HG03520 (cell line): ENCODE results near the gene CATSPER4.
"Not testable (repeated sequence)": the region's sequence is repeated elsewhere in the genome, so short reads cannot be mapped to it uniquely, and the experiment has no call there.

ENCODE experiments used
- ATAC-seq: cut with Tn5 transposase; IDR thresholded peaks from one replicate; pipeline ENCODE4 v1.9.1; 2021; ENCODE audit warnings: mild to moderate bottlenecking, moderate library complexity; ENCODE audit not compliant: unreplicated experiment

Gene CATSPER4

GRCh38 chr1:26189331-26189730 is 1.1 kb upstream of the CATSPER4 start:
- ATAC-seq, result no peak

DNA sequence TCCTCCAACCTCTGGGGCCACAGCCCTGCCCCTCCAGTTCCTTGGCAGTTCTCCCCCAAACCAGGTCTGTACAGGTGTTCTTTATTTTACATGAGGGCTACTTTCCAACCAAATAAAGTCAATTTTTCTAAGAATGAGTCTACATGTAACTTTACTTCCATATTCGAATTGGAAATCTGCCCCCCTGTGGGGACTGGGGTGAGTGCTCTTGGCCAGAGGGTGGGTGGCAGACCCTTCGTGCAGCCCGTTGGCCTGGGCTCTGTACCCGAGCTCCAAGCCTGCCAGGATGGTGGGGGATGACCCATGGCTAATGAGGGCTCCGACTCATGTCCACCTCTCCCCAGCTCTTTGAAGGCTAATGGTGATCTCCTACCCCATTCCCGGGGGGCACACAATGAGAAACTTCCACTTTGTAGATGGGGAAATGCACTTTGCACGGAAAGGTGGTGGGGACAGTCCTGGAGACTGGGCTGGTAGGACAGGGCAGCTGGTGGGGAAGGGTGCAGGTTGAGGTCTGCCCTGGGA is 589 bp upstream of the CATSPER4 start:
- ATAC-seq, result no peak

DNA sequence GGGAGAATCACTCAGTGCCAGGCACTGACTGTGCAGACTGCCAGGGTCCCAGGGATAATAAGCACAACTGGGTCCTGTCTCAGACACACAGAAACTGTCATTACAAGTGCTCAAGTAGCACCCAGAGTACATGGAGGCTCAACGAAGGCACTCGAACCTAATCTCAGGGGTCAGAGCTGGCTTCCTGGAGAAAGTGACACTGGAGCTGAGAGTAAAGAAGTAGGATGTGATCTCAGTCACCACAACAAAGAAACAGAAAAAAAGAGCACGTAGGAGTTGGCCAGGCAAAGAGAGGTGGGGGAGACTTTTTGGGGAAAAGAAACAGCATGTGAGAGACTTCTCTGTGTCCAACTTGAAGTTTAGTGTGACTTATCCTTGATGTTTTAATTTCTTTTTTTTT is 1.3 kb downstream of the CATSPER4 start:
- no peak for ATAC-seq

GRCh38 chr1:26195805-26196204 is 5.4 kb downstream of the CATSPER4 start:
- ATAC-seq, result no peak

DNA sequence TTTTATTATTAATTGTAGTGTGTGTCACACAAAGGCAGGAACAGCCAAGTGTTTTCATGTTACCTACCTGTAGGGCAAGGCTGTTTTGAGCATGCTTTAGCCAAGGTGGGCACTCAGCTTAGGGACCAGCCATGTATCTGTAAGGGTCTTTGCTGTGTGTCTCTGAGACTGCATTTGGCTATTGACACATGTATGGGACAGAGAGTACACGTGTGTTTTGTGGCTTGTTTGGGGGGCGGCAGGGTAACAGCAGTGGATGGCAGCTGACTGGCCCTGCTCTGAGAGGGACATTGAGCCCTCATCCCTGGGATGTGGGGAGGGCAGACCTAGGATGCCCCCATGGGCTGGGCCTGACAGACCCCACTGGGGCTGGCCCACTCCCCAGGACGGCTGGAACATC is 6.9 kb downstream of the CATSPER4 start:
- ATAC-seq, result no peak

DNA sequence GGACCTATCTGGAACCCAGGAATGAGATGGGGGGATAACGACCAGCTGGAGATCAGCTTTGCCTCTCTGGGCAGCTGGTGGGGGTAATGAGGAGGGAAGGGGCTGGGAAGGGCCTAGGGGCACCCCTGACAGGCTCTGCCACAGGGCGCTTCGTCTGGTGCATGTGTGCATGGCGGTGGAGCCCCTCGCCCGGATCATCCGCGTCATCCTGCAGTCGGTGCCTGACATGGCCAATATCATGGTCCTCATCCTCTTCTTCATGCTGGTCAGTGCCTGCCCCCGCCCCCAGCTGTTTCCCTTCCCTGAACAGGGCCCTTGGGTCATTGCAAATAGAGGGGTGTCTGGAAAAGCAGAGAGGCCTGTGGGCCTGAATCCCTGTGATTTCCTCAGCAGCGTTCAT is 7.4 kb downstream of the CATSPER4 start:
- no peak for ATAC-seq

DNA sequence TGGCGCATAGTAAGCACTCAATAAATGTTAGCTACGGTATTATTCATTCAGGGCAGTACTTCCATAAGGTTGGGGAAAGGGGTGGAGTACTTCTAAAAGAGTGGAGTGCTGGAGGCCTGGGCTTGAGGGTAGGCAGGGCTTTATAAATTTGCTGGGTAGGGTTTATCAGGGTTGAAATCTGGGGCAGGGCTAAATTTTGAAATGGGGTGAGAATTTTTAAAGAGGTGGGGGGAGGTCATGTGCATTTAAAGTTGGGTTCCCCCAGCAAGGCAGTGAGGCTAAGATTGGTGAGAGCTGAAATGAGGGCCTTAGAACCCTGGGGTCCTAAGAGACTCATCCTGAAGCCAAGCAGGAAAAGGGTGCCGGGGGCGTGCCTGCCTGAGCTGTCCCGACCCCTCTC is 10.0 kb downstream of the CATSPER4 start:
- ATAC-seq, result no peak

DNA sequence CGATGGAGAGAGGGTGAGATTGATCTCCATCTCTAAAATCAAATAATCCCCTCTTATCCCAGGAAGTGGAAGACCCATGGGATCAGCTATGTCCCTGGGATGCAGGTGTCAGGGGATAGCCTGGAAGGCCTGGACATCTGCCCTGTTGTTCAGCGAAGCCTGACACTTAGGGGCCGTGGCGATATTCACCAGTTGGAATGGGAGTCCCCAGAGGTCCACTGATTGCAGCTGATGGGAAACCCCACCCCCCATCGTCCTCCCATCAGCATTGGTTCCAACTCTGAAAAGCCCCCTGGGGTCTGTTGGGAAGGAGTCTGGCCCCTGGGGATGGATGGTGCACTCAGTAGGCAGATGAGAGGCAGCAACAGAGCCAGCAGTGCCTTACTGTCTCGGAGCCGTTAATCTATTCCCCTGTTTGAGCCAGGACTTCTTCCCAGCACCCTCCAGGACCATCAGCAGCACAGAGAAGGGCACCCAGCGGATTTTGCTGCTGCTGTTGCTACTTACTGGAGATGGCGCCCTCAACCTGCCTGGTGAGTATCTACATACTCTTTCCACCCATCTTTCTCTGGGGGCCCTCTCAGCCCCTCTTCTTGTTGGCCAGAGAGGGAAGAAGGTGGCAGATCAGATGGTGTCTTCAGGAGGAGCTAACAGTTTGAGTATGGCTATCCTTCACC is 13.4 kb downstream of the CATSPER4 start:
- no peak for ATAC-seq

GRCh38 chr1:26210147-26210870 is 19.9 kb downstream of the CATSPER4 start:
- no peak for ATAC-seq

DNA sequence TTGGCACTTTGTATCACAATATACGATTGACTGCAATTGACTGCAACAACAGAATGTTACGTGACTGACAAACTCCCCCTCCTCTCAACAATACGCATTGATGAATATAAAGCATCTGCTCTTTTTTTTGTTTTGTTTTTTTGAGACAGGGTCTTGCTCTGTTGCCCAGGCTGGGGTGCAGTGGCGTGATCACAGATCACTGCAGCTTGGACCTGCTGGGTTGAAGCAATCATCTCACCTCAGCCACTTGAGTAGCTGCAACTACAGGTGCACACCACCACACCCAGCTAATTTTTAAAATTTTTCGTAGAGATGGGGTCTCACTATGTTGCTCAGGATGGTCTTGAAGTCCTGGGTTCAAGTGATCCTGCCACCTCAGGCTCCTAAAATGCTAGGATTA is 22.3 kb downstream of the CATSPER4 start:
- no peak for ATAC-seq

DNA sequence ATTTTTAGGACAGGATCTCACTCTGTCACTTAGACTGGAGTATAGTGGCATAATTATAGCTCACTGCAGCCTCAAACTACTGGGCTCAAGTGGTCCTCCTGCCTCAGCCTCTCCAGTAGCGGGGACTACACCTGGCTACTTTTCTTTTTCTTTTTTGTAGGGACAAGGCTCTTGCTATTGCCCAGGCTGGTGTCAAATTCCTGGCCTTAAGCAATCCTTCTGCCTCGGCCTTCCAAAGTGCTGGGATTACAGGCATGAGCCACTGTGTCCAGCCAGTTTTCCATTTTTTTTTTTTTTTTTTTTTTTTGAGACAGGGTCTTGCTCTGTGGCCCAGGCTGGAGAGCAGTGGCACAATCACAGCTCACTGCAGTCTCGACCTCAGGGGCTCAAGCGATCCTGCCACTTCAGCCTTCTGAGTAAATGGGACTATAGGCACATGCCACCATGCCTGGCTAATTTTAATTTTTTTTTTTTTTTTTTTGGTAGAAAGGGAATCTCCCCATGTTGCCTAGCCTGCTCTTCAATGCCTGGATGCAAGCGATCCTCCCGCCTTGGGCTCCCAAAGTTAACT is 23.0 kb downstream of the CATSPER4 start:
- ATAC-seq, result no peak

DNA sequence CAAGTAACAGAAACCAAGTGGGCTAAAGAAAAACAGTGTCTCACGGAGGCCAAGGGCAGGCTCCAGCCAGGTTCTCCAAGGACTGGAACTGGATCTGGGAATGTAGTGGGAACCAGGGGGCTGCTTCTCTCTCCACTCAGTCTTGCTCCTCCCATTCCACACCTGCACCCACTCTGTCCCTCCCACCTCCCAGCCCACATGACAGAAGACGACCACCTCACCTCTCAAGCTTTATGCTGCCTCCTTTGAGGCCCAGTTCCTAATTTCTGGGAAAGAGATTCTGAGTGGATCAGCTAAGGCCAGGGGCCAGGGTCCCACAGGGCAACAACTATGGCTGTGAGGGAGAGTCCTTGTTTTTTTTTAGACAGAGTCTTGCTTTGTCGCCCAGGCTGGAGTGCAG is 24.8 kb downstream of the CATSPER4 start:
- ATAC-seq, result no peak

DNA sequence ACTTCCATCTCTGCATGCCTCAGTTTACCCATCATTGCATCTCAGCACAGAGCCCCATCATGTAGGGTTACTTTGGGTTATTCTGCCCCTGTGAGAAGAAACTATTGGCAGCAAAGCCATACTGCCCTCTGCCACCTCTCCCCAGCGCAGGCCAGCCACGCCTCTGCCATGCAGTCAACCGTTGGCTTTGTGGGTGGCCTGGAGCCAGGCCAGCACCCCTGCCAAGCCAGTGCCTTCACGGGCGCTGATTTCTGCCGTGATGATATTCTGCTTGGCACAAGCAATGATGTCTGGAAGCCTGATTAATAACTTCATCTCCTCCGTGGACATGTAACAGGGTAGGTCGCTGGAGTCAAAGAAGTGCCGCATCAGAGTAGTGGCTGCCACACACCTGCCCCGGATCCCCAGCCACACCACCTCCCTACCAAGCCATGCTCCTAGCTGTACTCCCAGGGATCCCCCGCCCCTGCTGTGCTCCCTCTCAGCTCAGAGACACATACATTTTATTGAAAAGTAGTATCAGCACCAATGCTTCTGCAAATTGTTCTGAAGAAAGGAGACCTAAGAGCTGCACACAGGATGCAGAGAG is 28.6 kb downstream of the CATSPER4 start:
- no peak for ATAC-seq

- ATAC-seq, result no peak
These were observed 30.0 kb downstream of the CATSPER4 start for GRCh38 chr1:26220199-26220912.

DNA sequence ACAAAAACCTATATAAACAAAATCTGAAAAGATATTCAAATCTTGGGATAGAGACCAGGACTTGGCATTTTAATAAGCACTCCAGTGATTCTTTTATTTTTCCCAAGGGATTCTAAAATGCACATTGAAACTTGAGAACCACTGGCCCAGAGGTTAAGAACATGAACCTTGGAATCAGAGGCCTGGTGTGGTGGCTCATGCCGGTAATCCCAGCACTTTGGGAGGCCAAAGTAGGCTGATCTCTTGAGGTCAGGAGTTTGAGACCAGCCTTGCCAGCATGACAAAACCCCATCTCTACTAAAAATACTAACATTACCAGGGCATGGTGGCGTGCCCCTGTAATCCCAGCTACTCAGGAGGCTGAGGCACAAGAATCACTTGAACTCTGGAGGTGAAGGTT is 30.7 kb downstream of the CATSPER4 start:
- no peak for ATAC-seq

DNA sequence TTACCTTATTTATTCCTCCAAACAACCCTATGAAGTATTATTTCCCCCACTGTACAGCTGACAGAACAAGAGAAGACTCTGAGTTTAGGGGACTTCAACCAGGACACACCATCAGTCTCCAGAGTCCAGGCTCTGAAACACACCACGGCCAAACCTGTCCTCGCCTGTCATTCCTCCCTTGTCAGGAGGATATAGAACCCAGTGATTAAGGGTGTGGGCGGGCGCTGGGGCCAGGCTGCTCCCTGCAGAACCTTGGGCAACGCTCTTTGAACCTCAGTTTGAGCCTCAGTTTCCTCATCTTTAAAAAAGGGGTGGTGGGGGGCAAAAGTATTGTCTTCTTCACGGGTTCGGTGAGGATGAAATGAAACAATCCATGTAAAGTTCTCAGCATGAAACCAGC is 34.2 kb downstream of the CATSPER4 start:
- no peak for ATAC-seq

DNA sequence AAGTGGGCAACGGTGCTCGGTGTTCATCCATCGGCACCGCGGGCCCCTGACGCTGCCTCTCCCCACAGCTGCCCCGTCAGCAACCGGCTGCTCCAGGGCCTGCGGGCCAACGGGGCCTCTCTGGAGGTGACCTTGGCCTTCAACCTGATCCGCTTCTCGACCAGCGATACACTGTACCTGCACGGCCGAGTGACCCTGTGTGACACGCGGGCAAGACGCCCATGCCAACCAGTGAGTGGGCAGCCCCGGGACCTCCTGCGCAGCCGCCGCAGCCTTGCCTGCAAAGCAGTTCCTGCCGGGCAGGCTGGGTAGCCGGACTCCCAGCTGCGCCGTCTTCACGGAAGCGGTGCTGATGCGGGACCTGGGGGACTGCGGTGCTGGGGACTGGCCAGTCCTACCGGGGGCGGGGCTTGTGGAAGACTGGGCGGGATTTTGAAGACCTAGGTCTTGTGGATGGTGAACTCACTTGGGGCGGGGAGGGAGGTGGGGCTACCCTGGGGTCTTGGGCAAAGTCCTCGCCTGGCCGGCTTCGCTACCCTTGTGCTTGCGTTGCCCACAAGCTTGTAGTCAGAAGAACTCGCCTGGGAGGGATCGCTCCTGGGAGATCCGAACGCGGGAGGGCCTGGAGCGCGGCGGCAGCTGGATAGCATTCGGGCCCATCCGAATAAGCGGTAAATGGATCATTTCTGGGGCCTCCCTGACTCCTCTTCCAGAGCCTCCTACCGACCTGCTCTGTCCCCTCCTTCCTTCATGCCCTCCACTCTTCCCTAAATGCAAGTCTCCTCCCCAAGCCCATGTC is 34.8 kb downstream of the CATSPER4 start:
- no peak for ATAC-seq

DNA sequence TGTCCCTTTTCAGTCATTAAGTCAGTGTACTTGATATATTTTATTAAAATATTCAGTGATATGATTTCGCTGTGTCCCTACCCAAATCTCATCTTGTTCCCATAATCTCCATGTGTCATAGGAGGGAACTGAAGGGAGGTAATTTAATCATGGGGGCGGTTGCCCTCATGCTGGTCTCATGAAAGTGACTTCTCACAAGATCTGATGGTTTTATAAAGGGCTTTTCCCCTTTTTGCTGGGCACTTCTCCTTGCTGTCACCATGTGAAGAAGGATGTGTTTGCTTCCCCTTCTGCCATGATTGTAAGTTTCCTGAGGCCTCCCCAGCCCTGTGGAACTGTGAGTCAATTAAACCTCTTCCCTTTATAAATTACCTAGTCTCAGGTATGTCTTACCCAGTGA is 40.3 kb downstream of the CATSPER4 start:
- not testable (repeated sequence) for ATAC-seq

DNA sequence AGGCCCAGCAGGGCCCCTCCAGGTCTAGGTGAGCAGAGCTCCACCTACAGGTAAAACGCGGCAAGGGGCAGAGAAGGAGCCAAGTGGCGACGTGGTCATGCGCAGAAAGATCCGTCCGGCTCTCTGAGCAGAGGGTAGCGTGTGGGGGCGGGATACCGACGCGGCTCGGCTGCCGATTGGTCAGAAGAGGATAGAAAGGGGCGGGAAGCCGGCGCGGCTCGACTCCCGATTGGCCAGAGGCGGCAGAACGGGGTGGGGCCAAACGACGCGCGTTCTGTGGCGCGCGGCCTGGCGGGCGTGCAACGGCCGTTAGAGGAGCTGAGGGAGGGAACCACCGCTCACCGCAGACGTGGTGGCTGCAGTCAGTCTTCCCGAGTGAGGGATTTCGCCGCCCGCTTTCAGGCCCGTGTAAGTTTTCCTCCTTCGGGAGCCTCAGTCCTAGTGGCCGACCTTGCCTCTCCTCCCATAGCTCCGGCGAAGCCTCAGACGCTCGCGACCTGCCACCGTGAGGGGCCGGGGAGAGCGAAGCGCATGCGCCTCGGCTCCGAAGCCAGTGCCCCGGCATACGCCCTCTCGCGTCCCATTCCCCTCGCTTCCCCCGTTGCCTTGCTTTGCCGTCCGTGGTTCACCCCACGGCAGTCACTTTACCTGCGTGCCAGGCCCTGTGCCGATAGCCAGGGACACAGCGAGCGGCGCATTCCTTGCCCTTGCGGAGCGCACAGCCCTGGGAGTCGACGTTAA is 43.7 kb downstream of the CATSPER4 start, which contains the start of gene CEP85:
TSS of gene CEP85 (plus strand) at position 298 of the 741 bp plus-strand sequence. CDS start 5,584 bp downstream, outside the sequence.
- ATAC-seq, result peak; percentile 75
